ENCODE results near the gene SLC66A3.

Gene SLC66A3

DNA sequence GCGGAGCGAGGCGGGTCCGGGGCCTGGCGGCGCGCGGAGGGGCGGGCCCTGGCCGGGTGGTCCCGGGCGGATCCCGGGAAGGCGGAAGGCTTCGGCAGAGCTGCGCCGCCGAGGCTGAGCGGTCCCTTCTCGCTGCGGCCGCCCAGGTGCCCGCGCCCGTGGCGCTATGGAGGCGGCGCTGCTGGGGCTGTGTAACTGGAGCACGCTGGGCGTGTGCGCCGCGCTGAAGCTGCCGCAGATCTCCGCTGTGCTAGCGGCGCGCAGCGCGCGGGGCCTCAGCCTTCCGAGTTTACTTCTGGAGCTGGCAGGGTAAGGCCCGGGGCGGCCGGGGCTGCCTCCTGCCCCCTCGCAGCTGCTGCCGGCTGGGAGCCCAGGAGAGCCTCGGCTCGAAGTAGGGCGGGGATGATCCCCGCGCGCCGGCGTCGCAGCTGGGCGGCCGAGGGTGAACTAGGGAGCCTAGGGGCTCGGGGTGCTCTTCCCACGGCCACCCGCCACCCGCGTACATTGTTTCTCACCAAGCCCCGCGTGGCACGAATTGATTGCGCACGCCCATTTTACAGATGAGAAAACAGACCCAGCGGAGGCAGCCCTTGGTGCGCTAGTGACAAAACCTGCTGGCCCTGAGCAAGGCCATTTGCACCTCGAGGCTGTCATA, at the start of gene SLC66A3:
TSS of gene SLC66A3 (plus strand) at position 87 of the 655 bp plus-strand sequence. CDS start at position 167, 80 bp downstream.
- no peak for DNase-seq

DNA sequence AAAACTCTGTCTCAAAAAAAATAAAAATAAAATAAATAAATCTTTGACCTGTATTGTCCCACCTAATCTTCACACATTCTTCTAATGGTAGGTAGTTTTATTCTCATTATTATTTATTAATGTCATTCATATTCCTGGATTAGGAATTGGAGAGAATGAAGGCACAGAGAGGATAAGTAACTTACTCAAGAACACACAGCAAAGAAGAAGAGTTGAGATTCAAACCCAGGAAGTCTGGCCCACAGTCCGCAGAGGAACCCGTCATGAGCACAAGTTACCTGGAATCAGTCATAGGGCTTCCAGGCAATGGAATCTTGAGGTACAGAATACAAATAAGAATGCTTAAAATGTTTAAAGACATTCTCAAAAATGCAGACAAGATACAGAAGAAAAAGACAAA, 46.3 kb upstream of the SLC66A3 start:
- DNase-seq, result no peak

DNA sequence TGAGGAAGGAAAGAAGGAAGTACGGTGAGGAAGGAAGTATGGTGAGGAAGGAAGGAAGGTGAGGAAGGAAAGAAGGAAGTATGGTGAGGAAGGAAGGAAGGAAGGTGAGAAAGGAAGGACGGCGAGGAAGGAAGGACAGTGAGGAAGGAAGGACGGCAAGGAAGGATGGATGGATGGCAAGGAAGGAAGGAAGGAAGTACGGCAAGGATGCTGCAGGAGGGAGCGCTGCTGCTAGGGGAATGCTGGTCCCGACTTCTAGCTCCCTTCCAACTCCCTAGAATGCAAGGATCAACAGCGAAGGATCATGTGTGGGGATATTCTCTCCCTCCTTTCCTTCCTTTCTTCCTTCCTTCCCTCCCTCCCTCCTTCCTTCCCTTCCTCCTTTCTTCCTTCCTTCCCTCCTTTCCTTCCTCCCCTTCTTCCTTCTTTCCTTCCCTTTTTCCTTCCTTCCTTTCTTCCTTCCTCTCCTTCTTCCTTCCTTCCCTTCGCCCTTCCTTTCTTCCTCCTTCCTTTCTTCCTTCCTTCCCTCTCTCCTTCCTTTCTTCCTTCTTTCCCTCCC, 42.3 kb upstream of the SLC66A3 start:
- no peak for DNase-seq

DNA sequence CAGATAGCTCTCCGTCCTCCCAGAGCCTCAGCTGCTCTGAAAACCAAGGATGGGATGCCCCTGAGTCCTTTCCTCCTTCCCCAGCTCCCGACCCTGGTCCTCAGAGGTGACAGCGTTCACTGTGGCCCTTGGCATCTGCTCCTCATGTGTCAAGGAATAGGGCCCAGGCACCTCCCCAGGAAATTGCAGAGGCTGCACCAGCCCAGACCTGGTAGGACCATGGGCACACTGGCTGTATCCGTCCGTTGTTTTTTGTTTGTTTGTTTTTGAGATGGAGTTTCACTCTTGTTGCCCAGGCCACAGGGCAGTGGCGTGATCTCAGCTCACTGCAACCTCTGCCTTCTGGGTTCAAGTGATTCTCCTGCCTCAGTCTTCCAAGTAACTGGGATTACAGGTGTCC, 37.5 kb upstream of the SLC66A3 start:
- DNase-seq, result no peak

DNA sequence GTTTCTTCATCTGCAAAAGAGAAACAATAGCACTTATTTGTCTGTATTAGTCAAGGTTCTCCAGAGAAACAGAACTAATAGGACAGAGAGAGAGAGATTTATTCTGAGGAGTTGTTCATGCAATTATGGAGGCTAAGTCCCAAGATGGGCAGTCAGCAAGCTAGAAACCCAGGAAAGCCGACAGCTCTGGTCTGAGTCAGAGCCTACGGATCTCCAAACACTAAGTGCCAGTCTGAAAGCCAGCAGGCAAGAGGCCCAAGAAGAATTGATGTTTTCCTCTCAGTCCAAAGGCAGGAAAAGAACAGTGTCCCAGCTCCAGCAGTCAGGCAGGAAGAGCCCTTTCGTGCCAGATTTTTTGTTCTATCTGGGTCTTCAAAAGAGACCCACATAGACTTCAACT, 36.5 kb upstream of the SLC66A3 start:
- DNase-seq, result no peak

DNA sequence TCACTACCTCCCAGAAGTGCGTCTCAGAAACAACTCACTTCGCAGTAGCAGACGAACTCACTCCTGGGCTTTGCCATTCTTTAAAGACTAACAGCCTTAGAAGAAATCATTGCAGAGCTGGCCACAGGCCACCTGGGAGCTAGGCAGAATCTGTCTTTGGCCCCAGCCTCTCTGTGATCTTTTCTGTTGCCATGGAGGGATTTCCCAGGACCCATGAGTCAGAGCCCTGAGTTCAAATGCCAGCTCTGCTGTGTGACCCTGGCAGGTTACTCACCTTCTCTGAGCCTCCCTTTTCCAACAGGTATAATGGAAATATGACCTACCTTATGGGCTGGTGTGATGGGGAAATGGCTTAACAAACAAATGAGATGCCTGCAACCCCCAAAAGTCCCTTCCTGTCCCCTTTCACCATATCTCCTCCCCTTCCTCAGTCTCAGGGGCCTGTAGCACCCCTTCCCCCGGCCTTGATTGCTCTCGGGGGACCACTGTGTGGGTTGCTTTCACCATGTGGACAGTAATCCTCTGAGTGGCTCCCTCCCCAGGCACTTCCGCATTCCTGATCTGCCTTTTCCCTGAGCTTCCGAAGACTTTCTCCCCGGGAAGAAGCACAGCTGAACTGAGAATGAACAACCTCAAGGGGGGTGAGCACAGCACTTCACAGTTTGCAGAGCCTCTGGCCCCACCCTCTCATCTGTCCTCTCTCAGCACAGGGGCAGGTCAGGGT, 34.0 kb upstream of the SLC66A3 start:
- DNase-seq, result no peak

DNA sequence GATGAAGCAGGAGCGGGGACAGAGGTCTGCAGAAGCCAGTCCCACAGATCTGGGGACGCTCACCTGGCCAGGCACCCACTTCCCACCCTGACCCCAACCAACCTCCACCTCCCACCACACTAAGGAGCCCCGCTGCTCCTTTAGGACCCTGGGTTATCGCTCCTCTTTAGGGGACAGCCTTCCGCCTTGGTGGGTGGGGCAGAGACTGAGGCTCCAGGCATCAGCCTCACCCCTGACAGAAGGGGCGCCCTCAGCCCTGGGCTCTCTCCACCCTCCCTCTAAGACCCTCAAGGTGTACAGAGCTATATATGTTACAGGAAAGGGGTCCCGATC, 33.5 kb upstream of the SLC66A3 start:
- no peak for DNase-seq

DNA sequence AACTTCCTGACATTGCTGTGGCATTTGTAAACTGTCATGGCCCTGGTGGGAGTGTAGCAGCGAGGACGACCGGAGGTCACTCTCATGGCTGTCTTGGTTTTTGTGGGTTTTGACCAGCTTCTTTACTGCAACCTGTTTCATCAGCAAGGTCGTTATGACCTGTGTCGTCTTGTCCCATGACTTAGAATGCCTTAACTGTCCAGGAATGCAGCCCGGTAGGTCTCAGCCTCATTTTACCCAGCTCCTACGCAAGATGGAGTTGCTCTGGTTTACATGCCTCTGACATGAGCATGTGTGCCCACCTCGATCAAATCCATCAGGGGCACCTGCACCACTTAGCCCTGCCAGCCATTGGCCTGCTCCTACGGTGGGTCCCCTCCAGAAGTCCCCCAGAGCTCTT, 32.9 kb upstream of the SLC66A3 start:
- DNase-seq, result no peak

DNA sequence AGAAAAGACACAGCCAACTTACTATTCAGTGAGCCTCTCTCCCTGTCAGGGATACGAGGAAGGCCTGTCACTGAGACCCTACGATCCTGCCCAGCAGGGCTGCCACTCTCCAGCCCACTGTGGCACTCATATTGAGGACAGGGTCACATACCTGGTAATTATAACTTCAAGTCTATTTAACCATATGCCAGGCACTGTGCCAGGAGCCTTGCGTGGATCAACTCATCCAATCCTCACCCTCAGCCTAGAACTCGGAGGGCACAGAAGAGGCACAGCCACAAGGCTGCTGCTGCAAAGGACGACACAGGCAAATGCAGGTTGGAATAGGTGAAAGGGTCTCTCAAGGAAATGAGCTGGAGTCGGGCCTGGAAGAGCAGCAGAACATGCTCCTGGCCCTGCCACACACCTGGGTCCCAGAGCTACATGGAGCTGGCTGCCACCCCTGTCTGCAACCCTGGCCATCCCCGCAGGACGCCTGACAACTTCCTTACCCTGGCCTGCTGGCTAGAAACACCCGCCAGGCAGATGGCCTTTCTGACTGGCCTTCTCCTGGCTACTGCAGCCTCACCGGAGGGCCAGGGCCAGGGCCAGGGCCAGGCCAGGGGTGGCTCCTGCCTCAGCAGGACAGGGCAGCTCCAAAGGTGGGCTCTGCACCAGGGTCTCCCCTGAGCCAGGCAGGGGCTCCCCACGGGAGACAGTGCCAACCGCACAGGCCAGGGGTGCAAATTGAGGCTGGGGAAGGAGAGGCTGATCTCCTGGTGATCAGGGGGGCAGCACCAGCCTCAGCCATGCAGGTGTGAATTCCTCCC, 32.1 kb upstream of the SLC66A3 start:
- DNase-seq, result no peak

DNA sequence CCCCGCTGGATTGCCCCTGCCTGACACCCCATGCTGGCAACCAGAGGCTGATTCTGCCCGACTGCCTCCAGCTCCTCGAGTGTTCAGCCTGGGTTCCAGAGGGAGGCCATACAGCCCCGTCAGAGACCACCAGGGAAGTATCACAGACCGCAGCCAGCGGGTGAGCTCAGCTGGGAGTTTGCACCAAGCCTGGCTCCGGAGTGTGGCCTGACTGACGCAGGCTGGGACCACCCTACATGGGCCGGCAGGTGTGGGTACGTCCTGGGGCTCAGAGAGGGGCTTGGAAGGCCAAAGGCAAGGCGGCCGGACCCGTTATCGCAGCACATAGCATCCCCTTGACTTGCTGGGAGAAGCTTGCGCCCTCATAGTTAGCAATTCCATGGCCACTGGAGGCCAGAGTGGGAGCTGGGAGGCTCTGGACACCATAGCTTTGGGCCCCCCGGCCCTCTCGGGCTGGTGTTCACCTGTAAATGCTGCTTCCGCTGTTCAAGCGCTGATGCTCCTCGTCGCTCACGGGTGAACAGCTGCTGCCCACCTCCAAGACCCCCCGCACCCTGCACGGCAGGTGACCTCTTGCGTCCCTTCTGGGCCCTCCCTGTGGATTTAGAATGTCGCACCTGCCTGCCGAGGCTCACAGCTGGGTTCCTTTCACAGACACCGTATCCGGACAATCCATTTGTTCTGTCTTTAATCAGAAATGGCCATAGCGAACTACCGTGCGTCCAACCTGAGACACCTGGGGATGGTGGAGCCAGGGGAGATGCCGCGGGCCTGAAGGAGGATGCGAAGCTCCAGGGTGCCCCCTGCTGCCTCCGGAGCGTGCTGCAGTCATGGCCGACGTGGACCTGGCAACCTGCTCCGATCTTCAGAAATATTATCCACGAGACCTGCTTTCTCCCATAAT, 31.2 kb upstream of the SLC66A3 start:
- DNase-seq, result peak; percentile 75

DNA sequence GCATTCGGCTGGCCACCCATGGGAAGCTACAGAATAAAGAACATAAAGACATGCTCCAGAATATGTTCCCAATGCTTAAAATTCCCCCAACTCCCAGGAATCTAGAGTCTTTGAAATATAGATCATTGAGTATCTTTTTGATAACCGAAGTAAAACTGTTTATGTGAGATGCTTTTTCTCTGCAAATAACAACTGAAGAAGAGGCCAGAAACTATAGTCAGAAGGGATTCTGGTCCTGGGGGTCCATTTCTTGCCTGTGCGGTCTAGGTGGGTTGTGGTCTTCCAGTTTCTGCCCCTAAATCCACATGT, 30.6 kb upstream of the SLC66A3 start:
- no peak for DNase-seq

DNA sequence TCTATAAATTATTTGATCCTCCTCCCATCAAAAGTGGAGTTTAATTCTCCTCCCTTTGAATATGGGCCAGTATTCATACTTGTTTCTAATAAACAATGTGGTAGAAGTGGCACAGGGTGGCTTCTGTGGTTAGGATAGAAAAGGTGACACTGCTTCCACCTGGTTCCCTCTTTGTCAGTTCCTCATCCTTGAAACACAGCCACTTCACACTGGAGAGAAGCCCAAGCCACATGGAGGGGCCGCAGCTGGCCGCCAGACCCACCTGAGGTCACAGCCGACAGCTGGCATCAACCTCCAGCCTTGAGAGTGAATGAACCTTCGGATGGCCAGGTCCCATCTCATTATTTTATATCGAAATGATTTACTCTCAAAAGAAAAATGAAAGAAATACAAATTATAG, 27.5 kb upstream of the SLC66A3 start:
- no peak for DNase-seq

DNA sequence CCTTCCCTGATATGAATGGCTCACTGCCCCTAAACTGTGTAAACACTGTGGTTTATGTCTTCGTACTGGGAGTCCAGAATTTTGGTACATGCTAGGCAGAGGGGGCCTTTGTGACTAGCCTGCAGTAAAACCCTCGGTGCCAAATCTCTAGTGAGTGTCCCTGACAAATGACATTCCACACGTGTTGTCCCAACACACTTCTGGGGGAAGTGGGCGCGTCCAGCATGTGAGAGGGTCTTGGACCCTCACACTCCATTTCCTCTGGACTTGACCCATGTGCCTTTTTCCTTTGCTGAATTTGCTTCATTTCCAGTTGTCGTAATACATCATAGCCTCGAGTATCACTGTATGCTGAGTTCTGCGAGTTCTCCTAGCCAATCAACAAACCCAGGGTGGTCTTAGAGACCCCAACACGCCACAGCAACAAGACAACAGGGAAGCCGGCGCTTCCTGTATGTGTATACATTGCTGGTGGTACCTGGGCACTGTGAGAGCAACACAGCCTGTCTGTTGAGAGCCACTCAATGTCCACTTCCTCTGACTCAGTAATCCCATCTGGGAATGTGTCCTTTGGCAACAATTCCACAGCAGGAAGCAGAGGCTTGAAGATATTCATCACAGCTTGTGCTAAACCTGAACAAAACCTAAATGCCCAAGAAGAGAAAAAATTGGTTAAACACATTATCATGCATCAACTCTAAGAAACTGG, 26.9 kb upstream of the SLC66A3 start:
- no peak for DNase-seq

DNA sequence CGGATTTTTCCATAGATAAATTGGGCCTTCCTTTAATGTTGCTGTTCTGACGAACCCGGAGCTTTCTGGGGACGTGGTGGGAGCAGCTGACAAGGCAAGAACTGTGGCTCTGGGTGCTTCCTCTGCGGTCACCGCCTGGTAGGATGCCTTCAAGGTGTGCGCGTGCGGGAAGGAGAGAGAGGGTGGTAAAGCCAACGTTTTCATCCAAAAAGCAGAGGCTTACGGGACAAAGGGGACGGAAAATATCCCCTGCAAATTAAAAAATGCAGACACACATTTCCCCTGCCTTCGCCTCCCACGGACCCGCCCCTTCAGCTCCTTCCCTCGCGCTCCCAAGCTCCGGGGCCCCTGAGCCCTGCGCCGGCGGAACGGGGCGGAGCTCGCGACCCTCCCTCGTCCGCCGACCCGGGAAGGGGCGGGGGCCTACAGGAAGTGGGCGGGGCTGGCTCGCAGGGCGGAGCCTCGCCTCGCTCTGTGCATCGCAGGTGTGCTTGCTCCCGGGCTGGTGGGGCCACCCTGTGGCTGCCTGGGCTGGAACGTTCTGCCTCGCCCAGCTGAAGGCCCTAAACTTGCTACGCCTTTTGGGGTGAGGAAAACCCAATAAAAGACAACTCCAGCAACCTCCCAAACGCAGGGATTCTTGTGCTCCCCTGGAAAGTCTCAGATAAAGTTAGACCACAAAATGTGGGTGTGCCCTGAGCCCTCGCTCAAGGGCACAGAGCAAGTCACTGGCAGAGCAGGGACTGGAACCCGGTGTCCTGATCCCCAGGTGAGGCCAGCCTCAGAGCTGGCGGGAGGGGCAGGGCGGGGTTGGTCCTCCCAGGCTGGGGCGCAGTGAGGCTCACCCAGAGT, 25.4 kb upstream of the SLC66A3 start:
- DNase-seq, result peak; percentile 78

DNA sequence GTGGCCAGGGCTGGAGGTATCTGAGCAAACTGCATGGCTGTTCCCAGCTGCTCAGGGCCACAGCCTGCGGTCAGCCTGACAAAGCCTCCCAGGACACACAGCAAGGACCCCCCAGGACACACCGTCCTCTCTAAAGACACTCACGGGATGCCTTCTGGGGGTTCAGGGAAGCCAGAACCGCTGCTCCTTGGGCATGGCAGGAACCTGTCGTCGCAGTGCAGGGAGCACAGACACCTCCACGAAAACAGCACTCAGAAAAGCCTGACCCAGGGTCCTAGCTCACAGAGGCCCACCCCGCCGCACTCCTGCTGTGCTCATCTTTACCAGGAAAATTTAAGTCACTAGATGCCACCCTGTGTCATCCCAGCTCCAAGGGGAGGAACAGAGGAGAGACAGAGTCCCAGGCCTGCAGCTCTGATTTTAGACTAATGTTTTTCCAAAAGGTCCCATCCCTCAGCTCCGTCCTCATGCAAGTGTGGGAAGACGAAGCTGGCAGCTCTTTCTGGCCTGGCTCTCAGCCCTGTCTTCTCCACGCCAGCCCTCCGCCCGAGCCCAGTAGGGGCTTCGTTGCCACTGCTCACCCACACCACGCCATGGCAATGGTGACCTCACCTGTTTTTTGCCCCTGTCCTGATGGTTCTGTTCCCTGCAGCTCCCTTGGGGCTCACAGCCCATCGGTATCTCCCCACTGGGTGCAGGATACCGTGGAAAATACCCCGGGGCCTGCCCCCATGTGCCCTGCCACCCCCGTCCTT, 23.9 kb upstream of the SLC66A3 start:
- no peak for DNase-seq

DNA sequence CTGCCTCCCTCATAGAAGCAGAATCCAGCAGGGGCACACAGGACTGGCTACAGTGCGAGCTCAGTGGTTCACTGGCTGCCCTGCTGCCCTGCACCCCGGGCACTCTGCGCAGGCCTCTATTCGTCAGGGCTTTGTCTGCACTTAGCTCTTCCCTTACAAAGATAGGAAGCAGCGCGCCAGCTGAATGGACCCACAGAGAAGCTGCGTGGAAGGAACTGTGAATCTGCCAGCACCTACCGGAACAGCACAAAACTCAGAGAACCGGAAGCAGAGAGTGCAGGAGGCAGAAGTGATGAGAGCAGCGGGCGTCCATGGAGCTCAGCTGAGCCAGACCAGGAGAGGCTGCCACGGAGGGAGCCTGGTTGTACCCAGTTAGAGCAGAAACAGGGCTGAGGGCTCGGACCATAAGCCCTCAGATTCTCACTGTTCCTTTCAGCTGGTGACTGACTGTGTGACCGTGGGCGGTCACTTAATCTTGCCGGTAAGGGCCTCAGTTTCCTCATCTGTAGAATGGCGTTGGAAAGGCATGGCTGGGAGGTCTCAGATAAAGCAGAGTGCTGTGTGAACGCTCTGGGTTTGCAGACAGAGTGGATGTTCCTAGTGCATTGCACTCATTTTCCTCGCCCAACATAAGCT, 23.1 kb upstream of the SLC66A3 start:
- DNase-seq, result no peak

DNA sequence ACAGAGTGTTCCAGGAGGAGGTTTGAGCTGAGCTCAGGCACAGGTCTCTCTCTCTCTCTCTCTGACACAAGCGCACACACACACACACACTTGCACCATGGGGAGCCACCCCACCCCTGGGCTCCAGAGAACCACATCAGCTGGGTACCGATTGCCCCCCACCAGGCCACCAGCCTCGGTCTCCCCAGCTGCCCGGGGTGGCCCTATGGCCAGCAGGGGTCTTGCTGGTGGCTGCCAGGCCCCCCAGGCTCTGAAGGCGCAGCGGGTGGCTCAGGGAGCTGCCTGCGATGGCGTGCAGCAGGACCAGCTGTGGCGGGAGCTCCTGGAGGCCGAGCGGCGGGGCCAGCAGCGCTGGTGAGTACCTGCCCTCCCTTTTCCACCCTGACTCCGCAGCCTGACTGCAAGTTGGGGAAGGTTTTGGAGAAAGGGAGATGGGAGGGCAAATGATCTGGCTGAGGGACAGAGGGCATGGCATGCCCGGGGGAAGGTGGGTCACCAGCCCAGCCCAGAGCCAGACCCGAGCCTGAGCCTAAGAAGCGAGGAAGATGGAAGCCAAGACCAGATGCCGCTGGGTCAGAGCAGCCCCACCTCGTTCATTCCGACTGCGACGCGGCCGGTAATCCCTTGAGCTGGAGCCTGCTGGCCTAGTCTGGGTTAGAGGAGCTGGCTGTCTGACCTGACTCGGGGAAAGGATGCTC, 21.9 kb upstream of the SLC66A3 start:
- DNase-seq, result no peak

DNA sequence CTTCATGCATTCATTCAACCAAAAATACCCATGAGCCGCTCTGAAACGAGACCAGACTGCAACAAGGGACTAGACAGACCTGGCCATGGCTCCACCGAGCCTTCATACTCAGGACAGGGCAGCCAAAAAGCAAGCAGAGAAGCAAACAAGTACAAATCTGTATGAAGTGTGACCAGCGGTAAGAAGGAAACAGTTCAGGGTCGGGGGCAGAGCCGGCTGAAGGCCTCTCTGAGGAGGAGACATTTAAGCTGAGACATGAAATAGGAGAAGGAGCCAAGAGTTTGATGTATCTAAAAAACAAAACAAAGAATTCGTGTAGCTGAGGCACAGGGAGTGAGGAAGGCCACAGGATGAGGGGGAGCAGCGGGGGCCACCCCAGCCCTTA, 21.3 kb upstream of the SLC66A3 start:
- DNase-seq, result no peak

DNA sequence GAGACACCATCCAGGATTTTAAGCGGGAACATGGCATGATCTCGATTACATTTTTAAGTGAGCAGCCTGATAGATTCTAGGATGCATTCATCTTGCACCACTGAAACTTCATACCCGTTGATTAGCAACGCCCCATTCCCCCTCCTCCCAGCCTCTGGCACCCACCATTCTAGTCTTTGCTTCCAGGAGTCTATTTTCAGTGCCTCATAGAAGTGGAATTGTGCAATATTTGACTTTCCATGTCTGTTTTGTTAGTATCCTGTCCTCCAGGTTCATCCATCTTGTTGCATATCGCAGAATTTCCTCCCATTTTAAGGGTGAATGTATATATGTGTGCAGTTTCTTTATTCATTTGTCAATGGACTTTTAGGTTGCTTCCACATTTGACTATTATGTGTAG, 20.9 kb upstream of the SLC66A3 start:
- DNase-seq, result no peak
